Hematopoietic multipotent progenitor cell treated with erythropoietin and hydrocortisone succinate and interleukin-3 and kit ligand, for 8 days (in vitro differentiated cells): ENCODE results near the gene SIGLEC14.
"Not testable (repeated sequence)": the region's sequence is repeated elsewhere in the genome, so short reads cannot be mapped to it uniquely, and the experiment has no call there.

Source experiments
- DNase-seq: peaks from one replicate; pipeline ENCODE4 v3.0.0-alpha.2; 2015

SIGLEC14 gene, protein sequence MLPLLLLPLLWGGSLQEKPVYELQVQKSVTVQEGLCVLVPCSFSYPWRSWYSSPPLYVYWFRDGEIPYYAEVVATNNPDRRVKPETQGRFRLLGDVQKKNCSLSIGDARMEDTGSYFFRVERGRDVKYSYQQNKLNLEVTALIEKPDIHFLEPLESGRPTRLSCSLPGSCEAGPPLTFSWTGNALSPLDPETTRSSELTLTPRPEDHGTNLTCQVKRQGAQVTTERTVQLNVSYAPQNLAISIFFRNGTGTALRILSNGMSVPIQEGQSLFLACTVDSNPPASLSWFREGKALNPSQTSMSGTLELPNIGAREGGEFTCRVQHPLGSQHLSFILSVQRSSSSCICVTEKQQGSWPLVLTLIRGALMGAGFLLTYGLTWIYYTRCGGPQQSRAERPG

DNA sequence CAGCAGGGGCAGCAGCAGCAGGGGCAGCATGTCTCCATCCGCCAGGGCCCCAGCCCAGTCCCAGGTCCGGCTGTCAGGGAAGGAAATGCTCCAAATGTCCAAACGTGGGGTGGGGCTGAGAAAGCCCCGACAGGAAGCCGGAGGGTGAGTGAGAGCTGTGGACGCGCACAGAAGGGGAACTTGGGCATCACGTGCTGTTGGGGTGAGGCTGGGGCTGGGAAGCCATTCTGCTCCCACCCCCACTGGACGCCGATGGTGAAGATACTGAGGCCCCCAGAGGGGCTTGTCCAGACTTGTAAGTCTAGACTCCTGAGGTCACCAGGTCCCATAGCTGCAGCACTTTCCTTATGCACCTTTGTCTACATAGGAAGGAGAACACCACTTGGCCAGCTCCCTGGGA is at the start of gene SIGLEC14:
Gene SIGLEC14 (minus strand): TSS at position 96 of the 400 bp plus-strand sequence. CDS start 66 bp downstream, at position 30.
- not testable (repeated sequence) for DNase-seq

DNA sequence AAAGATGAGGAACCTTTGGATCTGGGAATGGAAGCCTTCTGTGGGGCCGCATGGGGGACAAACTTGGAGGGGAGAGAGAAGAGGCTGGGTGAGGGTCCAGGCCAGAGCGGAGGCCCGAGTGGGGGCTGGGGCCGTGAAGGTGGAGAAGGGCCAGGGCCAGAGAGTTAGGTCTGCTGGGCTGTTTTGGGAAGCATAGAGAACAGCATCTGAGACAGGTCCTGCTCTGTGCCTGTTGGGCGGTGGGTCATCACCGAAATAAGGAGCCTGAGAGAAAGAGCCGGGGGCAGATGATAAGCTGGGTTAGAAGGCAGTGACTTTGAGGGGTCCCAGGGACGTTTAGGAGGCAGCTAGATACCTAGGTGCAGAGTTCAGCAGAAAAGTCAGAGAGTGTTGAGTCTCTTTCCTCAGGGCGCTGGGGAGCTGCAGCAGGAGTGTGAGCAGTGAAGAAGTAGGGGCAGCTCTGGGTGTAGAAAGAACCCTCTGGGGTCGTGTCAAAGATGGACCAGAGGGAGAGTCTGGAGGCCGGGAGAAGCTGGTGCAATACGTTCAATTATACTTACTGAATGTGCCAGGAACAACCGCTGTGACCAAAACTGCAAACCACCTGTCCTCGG is 49.2 kb upstream of the SIGLEC14 start:
- no peak for DNase-seq

DNA sequence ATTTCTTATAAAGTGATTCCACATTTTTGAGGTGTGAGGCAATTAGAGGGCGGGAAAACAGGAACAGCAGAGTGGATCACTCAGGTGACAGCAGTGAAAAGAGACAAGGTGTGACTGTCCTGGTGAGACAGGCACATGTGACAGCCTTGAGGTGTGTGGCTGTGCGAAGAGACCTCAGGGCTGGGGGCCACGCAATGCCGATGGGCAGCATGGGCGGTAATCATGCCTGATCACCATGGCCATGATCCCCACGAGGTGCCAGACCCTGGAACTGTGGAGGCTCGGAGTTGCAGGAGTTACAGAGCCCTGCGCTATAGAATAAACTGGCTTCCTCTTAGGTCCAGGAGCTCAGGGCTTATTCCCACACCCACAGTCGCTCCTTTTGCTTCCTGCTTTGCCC is 48.5 kb upstream of the SIGLEC14 start:
- no peak for DNase-seq

DNA sequence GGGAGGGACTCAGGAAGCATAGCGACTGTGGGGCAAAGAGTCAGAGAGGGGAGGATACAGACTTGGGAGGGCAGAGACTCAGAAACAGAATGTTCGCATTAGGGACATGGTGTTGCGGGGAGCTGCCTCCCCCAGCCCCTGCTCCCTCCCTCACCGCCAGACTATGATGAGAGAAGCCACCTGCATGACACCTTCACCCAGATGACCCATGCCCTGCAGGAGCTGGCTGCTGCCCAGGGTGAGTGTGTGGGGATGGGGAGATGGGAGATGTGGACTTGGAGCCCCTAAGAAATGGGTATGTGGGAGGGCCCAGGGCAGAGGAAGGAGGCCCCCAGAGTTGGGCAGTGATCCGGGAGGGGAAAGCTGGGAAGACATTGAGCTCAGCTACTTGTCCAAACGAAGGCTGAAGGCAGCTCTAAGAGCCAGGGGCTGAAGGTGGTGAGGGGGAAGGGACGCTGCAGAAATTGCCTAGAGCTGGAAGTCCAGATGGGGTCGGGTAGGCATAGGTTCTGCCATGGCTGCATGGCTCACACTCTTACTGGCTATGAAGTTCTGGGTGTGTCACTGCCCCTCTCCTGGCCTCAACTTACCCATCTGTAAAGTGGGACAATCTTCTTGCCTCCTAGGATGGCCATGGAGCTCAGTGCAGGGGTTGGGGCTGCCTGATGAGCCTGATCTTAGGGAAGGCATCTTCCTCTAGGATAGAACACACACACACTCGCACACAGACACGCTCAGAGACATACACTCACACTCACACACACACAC is 47.9 kb upstream of the SIGLEC14 start:
- DNase-seq: no peak

DNA sequence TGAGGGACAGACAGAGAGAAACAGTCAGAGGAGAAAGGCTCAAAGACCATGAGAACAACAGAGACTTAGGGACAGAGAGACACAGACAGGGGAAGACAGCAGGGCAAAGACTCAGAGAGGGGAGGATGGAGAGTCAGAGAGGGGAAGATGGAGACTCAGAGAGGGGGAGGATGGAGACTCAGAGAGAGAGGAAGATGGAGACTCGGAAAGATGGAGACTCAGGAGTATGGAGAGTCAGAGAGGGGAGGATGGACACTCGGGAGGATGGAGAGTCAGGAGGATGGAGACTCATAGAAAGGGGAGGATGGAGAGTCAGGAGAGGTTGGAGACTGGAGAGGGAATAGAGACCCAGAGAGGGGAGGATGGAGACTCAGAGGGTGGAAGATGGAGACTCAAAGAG is 47.2 kb upstream of the SIGLEC14 start:
- DNase-seq: no peak

DNA sequence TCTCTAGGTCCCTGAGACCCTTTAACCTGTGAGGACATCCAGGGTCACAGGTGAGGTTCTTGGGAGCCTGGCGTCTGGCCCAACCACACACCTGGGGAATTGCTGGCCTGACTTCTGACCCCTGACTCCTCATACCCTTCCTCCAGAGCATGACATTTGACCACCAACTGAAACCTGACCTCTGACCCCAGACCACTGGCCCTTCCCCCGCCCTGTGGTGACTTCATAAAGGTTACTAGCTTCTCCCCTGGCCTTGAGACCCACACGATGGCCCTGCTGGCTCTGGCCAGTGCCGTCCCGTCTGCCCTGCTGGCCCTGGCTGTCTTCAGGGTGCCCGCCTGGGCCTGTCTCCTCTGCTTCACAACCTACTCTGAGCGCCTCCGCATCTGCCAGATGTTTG is 46.6 kb upstream of the SIGLEC14 start, which contains the start of gene SPACA6:
Gene SPACA6 (plus strand): TSS at position 71 of the 400 bp plus-strand sequence. CDS start 197 bp downstream, at position 268.
- no peak for DNase-seq

DNA sequence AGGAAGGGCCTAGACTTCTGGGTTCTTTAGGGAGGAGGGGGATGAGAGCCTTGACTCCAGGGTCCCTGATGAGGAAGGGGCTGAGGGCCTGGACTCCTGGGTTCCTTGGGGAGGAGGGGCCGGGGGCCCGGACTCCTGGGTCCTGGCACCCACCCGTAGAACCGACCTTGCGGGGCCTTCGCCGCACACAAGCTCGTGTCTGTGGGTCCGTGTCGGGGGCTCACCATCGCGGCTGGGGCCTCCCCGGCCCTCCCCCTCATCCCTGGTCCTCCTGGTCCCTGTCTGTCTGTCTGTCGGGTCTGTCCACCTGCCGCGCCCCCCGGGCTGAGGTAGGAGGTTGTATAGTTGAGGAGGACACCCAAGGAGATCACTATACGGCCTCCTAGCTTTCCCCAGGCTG is 45.8 kb upstream of the SIGLEC14 start:
- no peak for DNase-seq

DNA sequence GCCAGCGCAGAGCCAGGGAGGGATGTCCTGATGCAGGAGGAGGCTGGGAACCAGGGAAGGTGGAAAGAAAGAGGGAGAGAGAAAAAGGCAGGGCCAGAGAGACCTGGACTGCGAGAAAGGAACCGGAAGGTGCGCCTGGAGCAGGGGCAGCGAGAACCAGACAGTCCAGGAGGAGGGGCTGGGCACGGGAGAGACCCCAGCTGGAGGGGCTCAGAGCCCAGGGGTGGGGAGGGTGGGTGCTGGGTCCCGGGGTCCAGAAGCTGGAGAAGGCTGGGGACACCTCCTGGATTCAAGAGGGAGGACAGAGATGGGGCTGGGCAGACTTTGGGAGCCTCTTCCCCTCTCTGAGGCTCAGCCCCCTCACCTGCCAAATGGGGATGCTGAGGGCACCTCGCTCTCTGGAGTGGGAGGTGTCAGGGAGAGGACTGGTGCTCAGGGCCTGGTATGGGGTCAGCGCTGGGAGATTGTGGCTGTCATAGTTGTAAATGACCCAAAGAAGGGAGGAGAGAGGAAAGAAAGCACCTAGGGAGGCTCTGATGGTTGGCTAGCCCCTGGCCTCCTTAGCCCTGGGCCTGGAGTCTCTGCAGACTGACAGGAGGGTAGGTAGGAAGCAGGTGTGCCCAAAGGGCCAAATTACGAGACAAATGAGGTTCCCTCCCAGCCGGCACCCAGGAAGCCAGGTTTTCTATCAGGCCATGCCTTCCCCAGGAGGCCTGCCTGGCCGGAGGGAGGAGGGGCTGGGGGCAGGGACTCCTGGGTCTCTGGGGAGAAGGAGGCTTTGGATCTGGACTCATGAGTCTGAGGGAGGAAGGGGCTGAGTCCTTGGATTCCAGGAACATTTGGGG is 45.2 kb upstream of the SIGLEC14 start:
- DNase-seq: no peak

DNA sequence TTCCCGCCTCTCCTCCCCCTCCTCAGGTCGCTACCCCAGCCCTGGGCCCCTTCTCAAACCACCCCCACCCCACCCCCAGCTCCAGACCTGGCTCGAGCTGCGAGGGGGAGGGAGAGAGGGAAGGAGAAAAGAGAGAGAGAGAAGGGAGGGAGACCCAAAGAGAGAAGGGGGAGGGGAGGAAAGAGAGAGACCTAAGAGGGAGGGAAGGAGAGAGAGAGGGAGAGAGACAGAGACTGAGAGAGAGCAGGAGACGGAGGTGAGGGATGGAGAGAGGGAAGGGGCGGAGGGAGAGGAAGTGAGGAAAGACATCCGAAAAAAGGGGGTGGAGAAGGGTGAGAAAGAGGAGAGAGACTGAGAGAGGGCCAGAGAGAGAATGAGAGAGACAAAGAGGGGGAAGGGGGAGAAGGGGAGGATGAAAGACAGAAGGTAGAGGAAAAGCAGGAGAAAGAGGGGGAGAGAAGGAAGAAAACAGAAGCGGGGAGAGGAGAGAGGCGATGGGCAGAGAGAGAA is 44.5 kb upstream of the SIGLEC14 start:
- no peak for DNase-seq

DNA sequence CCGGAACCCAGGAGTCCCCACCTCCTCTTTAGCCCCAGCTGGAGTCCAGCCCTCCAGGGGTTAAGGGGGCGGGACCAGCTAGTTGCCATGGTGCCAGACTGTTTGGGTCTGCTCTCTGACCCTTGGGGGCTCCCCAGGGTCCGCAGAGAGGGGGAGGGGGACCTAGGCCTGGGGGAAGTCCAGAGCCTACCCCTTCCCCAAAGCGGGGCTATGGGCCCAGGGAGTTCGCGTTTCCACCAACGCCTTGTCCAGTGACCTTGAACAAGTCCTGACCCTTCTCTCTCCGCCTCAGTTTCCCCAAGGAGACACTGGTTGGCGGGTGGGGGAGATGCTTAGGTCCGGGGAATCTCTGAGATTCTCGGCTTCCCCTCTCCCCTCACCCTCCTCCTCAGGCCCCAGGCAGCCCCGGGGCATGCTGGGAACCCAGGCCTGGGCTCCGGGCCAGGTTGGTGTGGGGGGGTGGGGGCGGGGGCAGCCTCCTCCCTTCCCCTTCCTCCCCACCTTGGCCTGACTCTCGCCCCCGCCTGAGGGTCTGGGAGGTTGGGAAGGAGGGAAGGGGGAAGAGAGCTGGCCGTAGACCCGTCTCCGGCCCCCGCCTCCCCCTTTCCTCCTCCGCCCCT is 43.9 kb upstream of the SIGLEC14 start:
- peak; percentile 24 for DNase-seq

DNA sequence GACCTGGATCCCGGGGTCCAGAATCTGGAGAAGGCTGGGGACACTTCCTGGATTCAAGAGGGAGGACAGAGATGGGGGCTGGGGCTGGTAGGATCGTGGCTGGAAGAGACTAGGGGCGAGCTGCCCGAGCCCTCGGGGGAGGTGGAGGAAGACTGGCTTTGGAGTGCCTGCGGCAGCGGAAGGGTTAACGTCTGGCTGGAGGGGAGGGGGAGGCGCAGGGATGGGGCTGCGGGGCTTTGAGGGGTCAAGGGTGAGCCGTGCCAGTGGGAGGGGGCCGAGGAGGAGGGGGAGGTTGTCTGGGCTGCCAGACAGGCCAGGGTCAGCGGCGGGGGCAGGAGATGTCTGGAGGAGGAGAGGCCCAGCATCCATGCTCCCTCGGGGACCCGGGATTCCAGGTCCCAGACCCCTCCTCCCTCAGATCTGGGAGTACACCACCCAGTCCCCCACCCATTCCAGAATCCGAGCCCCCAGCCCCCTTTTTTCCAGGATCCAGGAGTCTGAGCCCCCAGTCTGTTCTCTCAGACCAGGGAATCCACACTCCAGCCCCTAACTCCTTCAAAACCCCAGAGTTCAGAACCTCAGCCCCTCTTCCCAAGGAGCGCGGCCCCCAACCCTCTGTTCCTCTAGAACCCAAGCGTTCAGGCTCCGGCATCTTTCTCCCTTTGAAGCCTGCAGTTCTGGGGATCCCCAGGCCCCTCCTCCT is 43.3 kb upstream of the SIGLEC14 start:
- no peak for DNase-seq

DNA sequence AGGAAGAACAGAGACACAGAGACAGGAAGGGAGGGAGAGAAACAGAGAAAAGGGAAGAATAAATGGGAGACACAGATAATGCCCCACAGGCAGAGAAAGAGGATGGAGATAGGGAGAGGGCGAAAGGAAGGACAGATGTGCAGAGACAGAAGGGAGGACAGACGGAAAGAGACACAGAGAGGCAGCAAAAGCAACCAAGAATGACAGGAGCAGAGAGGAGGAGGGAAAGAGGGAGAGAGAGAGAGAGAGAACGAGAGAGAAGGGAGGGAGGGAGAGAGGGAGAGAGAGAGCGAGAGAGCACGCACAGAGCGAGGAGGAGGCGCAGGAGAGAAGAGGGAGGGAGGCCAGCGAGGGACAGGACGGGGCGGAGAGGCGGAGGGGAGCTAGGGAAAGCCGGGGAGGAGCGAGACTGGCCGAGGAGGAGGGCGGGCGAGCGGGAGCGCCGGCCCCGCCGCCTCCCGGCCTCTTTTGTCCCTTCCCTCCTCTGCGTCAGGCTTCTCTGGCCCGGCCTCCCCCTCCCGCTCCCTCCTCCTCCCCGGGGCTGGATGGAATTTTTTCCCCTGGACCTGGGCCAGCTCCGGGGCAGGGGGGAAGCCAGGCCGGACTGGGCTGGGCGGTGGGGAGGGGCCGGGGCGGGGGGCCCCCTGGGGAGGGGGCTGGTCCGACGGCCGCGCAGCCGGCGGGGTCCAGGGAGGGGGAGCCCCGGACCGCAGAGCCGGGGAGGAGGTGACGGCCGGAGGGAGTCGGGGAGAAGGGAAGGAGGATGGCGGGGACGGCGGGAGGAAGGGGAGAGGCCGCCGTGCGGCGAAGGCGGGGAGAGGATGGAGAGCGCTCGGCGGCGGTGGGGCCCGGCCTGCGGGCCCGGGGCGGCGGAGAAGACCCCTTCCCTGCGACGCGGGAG is 42.3 kb upstream of the SIGLEC14 start:
- peak; percentile 13 for DNase-seq

DNA sequence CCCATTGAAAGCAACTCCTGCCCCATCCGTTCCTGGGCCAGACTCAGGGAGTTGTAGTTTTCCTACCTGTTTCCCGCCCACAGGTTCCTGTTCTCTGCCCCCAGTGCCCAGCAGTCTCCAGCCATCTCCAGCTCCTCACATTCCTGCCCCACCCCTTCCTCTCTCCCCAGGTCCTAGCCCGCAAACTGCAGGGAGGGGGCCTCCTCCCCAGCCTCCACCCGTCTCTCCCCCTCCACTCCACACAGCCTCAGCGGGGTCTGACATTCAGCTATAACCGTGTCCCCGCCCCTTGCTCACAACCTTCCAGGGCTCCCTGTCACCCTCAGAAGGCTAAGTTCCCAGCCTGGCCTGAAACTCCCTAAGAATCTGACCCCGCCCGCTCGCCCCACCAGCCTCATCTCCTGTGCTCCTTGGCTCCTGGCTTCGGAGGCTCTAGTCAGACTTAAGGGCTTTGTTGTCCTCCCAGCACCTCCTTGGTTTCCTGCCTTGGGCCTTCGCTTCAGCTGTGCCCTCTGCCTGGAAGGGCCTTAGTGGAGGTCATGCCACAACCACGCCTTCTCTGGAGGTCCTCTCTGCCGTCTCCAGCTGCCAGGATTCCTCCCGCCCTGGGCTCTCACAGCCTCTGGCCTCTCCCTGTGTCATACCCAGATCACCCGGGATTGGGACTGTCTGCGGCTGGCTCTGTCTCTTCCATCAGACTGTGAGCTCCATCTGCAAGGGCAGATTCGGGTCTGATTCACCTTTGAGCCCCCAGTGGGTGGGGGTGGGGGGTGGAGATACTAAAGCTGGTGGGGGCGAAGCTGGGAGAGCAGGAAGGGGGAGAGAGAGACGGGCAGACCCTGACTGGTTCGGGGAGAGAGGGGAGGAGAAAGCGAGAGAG is 41.4 kb upstream of the SIGLEC14 start:
- DNase-seq: no peak

DNA sequence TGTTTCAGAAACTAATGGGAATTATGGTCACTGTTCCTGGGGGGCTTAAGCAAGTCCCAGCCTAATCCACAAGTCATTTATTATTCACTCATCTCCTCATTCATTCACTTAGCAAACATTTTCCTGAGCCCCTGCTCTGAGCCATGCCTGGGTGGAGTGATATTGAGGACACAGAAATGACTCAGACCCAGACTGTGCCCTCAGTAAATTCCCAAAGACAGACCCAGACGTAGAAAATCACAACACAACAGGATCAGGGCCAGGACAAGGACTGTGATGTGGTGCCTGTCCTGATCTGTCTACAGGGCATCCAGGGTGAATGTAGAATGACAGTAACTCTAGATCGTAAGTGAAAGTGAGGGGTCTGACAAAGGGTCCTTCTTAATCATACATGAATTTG is 39.5 kb upstream of the SIGLEC14 start:
- no peak for DNase-seq

DNA sequence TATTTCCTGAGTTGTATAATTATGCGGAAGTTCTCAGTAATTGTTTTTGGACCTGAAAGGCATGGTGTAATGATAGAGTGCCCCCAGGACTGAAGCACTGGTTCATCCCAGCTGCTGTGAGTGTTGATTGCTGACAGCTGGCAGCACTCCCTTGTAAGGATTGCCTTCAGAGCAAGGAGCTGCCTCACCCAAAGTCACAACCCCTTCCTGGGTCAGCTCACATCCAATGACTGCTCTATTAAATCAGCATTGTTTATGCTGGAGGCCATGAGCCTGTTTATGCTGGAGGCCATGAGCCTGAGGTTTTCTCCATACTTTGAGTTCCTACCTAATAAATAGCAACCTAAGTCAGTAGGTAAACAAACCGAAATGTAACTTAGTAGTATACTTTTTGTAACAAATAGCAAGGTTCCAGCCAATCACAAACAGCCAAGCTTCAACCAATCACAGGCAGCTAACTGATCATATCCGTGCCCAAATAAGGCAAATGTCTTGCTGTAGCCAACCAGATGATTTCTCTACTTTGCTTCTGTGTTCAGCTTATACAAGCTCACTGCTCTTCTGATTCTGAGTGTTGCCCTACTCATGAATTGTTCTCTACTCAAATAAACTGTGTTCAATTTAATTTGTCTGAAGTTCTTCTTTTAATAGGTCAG is 34.8 kb upstream of the SIGLEC14 start:
- no peak for DNase-seq

DNA sequence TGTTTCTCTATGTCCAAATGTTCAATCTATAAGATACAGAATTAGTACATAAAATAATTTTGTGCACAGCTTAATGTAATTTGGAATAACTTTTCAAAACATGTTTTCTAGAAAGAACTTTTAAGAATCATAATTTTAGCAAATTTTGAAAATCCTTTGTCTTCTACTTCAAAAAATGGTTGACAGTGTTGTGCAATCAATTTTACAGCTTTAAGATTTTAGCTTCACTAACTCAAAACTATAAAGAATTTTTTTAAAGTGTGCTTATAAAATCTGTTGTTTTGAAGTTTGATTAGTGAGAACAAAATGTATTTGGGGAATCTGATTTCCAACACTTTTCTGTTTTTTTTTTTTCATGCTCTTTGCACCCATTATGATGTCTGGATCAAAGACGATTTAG is 33.8 kb upstream of the SIGLEC14 start:
- DNase-seq: no peak

DNA sequence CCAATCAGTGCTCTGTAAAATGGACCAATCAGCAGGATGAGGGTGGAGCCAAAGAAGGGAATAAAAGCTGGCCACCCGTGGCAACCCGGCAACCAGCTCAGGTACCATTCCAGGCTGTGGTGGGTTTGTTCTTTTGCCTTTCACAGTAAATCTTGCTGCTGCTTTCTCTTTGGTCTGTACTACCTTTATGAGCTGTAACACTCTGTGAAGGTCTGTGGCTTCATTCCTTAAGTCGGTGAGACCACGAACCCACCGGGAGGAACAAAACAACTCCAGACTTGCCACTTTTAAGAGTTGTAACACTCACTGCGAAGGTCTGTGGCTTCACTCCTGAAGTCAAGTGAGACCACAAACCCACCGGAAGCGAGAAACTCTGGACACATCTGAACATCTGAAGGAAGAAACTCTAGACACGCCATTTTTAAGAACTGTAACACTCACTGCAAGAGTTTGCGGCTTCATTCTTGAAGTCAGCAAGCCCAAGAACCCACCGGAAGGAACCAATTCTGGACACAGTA is 30.0 kb upstream of the SIGLEC14 start:
- DNase-seq: no peak

DNA sequence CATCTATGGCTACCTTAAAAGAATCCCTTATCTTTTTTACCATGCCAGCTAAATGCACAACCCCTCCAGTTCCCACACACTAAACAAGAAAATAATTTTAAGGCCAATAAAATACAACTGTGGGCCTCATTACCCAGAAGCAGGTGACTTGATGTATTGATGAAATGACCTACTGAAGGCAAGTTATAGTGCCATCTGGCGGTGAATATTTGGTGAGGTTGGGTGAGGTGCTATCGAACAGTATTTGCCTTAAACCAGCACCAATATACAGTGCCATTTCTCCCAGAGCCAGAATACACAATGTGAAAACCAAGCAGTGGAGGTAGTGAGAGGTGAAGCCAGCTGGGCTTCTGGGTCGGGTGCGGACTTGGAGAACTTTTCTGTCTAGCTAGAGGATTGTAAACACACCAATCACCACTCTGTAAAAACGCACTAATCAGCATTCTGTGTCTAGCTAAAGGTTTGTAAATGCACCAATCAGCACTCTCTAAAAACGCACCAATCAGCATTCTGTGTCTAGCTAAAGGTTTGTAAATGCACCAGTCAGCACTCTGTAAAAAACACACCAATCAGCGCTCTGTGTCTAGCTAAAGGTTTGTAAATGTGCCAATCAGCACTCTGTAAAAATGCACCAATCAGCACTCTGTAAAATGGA is 29.4 kb upstream of the SIGLEC14 start:
- peak; percentile 55 for DNase-seq
